Adipose tissue (tissue), 3 donors: ENCODE data around the gene SLC6A9. TPM values are rescaled to one million over a fixed set of nuclear protein-coding genes. Genes with fewer than 3 reads are reported as not detected.

Source experiments
- polyA plus RNA-seq, 3 donors: library from polyadenylated mRNA; stranded (reverse); fragments of 200-250 nt; gene quantifications; one replicate each; pipeline ENCODE4 v1.2.3, GENCODE V29; 2013
- donor health status: healthy with polysubstance abuse.
- donor health status: Bipolar disorder and iron deficiency.
- donor health status: healthy.

SLC6A9 gene
- polyA plus RNA-seq, 3 donors, result 1.6 to 2.2 (median 2.1) TPM

Other genes with a start within 250 kb of the SLC6A9 start
- gene ARTN, start 97.7 kb downstream of the SLC6A9 start, polyA plus RNA-seq, result 1 to 10 TPM in 1 of 3 donors, under 1 TPM in 2; 0.74 to 1.3 (median 0.90) TPM
- 10 to 100 TPM in 2 of 3 donors, 1 to 10 TPM in 1; 7.1 to 12.1 (median 10.7) TPM for gene IPO13, start 84.5 kb downstream of the SLC6A9 start, polyA plus RNA-seq
- gene DPH2, start 61.5 kb downstream of the SLC6A9 start, polyA plus RNA-seq, result 10 to 100 TPM; 10.0 to 21.3 (median 14.6) TPM
- gene ATP6V0B, start 56.5 kb downstream of the SLC6A9 start, polyA plus RNA-seq, result 100 to 1,000 TPM in 2 of 3 donors, 10 to 100 TPM in 1; 88.1 to 140 (median 123) TPM
- gene B4GALT2, start 52.3 kb downstream of the SLC6A9 start, polyA plus RNA-seq, result 10 to 100 TPM; 20.7 to 43.7 (median 36.7) TPM
- gene CCDC24, start 39.9 kb downstream of the SLC6A9 start, polyA plus RNA-seq, result 1 to 10 TPM; 1.8 to 5.9 (median 3.7) TPM
- under 1 TPM in 1 of 3 donors, not detected in 2; 0.01 TPM for gene KLF17, start 87.4 kb upstream of the SLC6A9 start, polyA plus RNA-seq
- gene KLF18, start 110.2 kb upstream of the SLC6A9 start, polyA plus RNA-seq, result not detected
- 10 to 100 TPM; 24.5 to 31.0 (median 26.9) TPM for gene DMAP1, start 182.0 kb upstream of the SLC6A9 start, polyA plus RNA-seq